ENCODE results near the gene LRRC49.
"Not testable (repeated sequence)": the region's sequence is repeated elsewhere in the genome, so short reads cannot be mapped to it uniquely, and the experiment has no call there.

The LRRC49 gene

DNA sequence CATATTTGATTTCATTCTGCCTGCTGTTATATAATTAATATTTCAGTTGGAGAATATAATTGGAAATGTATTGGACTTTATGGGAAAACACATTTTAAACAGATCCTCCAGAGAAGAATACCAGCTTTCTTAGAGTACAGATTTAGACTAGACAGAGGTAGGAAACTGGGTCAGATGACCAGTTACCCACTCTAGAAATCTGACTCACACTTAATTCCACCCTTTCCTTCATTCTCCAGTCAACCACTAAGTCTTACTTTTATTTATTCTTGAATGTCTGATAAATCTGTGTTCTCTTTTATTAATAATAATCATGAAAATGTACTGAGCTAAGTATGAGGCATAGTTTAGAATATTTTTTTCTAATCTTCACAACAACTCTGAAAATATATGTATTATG, 110.7 kb downstream of the LRRC49 start:
- no peak for DNase-seq

GRCh38 chr15:71004506-71004905, 111.9 kb downstream of the LRRC49 start:
- DNase-seq = not testable (repeated sequence)

- DNase-seq = no peak
Measured at GRCh38 chr15:71005895-71006294, 113.3 kb downstream of the LRRC49 start.

- no peak for DNase-seq
Measured at GRCh38 chr15:71008250-71008870, 115.7 kb downstream of the LRRC49 start.

DNA sequence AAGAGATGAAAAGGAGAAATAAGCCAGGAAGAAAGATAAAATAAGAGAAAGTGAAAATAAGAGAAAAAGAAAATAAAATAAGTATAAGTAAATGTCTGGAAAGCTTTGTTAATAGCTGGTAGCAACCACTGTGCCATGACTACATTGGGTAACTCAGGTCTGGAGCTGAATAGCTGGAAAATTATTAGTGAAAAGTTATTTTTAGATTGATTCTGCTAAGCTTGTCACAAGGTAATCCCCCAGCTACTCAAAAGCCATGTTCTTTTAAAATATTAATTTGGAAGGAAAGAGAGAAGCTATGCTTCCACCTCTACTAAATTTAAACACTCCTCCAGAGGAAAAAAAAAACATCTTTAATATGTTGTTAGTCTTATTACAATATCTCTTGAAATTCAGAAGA, 117.8 kb downstream of the LRRC49 start:
- no peak for DNase-seq

GRCh38 chr15:71010997-71011396, 118.4 kb downstream of the LRRC49 start:
- DNase-seq = no peak

DNA sequence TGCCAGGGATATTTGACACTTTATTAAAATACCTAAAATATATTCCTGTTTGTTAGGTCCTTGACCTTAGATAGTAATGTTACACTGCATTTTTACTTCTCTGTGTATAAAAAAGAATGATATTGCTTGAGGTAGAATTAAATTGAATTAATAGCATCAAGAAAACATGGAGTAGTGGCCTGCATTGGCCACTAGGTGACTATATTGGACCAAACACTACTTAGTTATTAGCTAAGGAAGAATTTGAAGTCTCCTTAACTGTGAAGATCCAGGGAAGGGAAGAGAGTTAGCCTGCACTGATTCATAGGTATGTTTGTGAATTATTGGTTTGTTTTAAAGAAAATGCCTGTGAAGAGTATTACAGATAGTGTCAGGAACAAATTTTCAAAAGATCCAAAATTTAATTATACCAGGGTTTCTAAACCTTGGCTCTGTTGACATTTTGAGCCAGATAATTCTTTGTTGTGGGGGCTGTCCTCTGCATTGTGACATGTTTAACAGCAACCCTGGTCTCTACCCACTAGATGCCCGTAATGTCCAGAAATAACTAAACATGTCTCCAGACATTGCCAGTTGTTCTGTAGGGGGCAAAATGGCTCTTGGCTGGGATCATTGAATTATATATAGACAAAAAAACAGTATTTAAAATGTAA, 119.0 kb downstream of the LRRC49 start:
- DNase-seq = peak; percentile 22

DNA sequence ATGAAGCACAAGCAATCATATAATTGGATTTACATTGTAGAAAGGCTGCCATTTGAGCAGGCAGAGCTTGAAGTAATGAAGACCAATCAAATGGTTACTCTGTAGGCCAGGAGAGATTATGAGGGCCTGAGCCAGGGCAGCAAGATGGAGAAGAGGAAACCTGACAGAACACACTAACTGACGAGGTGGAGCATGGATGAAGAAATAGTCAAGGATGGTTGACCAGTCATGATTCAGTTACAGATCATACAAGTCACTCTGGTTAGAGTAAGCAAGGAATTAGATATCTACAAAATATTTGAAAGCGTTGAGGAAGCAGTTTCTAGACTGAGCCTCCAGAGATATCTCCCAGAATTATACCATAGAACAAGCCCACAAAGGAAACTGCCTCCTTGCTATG, 120.8 kb downstream of the LRRC49 start:
- no peak for DNase-seq

GRCh38 chr15:71015342-71015741, 122.7 kb downstream of the LRRC49 start:
- DNase-seq = no peak

DNA sequence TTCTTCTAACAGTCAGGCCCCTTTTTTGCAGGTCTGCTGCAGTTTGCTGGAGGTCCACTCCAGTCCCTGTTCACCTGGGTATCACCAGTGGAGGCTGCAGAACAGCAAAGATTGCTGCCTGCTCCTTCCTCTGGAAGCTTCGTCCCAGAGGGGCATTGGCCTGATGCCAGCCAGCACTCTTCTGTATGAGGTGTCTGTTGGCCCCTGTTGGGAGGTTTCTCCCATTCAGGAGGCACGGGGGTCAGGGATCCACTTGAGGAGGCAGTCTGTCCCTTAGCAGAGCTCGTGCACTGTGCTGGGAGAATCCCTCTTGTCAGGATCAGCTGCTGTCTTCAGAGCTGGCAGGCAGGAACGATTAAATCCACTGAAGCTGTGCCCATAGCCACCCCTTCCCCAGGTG, 138.6 kb downstream of the LRRC49 start:
- not testable (repeated sequence) for DNase-seq

DNA sequence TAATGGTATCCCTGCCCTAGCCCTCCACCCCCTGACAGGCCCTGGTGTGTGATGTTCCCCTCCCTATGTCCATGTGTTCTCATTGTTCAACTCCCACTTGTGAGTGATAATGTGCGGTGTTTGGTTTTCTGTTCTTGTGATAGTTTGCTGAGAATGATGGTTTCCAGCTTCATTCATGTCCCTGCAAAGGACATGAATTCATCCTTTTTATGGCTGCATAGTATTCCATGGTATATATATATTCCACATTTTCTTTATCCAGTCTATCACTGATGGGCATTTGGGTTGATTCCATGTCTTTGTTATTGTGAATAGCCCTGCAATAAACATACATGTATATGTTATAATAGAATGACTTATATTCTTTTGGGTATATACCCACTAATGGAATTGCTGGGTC, 142.9 kb downstream of the LRRC49 start:
- not testable (repeated sequence) for DNase-seq

- DNase-seq = no peak
Measured at GRCh38 chr15:71042356-71042922, 149.8 kb downstream of the LRRC49 start.

GRCh38 chr15:71043373-71043772, 150.7 kb downstream of the LRRC49 start:
- DNase-seq = no peak

- DNase-seq = no peak
Measured at GRCh38 chr15:71044006-71044405, 151.4 kb downstream of the LRRC49 start.

- not testable (repeated sequence) for DNase-seq
Measured at GRCh38 chr15:71046146-71046545, 153.5 kb downstream of the LRRC49 start.

DNA sequence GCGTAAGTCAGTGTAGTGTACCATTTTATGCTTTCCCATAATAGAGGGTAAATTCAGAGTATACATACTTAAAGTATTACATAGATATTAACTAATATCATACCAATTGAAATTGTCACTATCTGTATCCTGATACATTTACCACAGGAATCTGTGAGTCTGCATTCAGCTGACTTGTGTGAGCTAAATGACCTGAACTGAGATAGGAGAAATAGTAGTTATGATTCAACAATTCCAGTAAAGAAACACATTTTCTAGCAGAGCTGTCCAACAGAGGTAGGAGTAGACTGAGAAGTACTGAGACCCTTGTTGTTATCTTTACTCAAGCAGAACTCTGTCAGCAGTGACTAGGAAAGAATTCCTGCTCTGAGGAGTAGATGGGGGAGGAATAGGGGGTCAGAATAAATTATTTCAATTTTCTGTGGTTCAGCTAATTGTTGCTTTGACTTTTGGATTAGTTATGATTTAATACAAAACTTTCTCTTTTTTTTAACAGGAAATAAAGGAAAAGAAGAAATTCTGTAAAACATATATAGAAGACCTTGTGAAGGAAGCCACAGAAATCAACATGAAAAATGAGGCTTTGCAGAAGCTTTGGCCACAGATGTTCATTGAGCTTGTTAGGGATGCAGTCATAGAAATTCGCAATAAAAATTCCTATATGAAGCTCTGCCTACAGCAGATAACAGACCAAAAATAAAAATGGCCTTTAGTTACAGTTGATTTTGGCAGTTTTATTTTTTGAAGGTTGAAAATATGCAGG, 156.5 kb downstream of the LRRC49 start:
- no peak for DNase-seq

DNA sequence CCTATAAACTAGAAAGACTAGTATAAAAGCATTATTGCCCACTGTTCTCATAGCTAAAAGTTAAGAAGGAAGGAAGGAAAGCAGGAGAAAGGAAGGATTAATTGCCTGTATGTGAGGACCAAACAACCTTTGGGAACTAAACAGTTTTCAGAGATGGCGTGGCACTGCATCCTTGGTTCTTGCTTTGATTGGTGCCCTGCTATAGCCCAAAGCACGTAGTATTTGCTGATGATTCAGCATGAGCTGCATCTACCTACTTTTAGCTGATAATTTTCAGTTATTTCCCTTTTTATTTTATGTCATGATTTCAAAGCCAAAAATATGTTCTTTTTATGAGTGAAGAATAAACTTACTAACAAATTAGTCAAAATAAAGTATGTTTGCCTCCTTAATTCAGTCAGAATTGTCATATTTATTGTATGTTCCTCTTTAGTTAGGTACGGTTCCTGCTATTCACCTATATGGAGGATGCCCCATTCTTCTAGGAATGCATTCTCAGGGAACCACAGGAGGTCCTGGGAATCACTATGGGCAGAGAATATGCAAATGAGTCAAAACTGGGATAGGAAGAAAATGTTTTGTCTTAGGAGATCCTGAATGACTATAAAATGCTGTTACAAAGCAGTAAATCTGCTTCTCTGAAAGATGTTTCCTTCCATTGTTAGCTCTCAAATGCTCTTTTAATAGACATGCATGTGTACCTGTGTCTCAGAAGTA, 157.2 kb downstream of the LRRC49 start:
- no peak for DNase-seq

DNA sequence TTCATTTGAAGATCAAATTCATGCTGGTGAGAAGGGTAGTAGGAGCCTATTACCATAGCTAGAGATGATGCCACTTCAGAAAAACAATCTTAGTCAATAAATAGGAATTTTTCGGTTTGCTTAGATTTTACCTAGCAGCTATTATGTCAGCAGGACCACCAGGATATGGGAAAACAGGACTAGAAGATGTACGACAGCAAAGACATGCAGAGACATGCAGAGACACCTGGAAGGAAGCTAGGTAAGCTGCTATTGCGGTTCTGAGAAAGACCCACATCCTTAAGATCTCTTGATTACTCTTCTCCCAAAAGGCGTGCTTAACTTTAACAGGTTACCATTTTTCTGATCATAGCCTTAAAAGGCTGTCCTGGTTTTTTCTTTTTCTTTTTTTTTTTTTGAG, 157.8 kb downstream of the LRRC49 start:
- no peak for DNase-seq

GRCh38 chr15:71051539-71051938, 158.9 kb downstream of the LRRC49 start:
- DNase-seq = no peak

DNA sequence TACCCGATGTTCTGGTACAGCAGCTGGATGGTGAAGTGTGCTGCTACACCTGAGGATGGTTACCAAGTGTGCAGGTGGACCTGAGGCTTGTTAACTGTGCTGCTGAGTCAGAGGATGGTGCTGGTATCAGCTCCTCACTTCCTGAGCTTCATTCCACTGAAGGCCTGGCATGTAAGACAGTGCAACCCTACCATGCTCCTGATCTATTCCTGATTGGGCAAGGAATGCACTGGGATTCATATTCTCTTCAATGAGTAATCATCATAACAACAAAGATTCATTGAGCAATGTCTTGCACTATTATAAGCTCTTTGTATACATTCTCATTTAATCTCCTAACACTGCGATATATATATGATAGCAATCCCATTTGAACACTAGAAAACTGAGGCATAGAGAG, 159.7 kb downstream of the LRRC49 start:
- DNase-seq = no peak

- no peak for DNase-seq
Measured at GRCh38 chr15:71054286-71054952, 161.8 kb downstream of the LRRC49 start.

GRCh38 chr15:71055461-71055860, 162.8 kb downstream of the LRRC49 start:
- no peak for DNase-seq

GRCh38 chr15:71056111-71056510, 163.5 kb downstream of the LRRC49 start:
- DNase-seq = no peak

Data from NCI-H524 treated with DMSO at 0.1 percent for 48 hours (cell line).